ENCODE data around the gene USH2A. TPM values are rescaled to one million over a fixed set of nuclear protein-coding genes. Genes with fewer than 3 reads are reported as not detected.

USH2A gene
- total RNA-seq, 6 donors from 2014 or later = under 0.01 to 0.11 TPM; not detected in 4

GRCh38 chr1:215772151-215772550, 651.1 kb downstream of the USH2A start:
- no peaks in the 10 kb centered on the region for H3K27me3 ChIP-seq
- TF ChIP-seq CTCF (IDR thresholded peaks at IDR 0.05) (no peak), POLR2AphosphoS5 (IDR thresholded peaks at IDR 0.05) (no peak), EP300 (IDR thresholded peaks at IDR 0.05) (no peak), POLR2A (IDR thresholded peaks at IDR 0.05) (no peak)
- H3K4me3 ChIP-seq = no peak overlapping the region
- no peaks in the 10 kb centered on the region for H3K9me3 ChIP-seq
- 47 to 63% methylated on average over 1 of the region's 1 CpG for WGBS, 2 donors
- H3K36me3 ChIP-seq = no peaks in the 10 kb centered on the region
- H3K27ac ChIP-seq = no peak overlapping the region
- ATAC-seq (ENCODE audit: low FRiP score in 2 of 2) (no peak), DNase-seq (no peak)
- H3K4me1 ChIP-seq = no peaks in the 10 kb centered on the region

- TF ChIP-seq POLR2A (IDR thresholded peaks at IDR 0.05) (no peak), POLR2AphosphoS5 (IDR thresholded peaks at IDR 0.05) (no peak), CTCF (IDR thresholded peaks at IDR 0.05) (no peak), EP300 (IDR thresholded peaks at IDR 0.05) (no peak)
- ATAC-seq (ENCODE audit: low FRiP score in 2 of 2) (no peak), DNase-seq (no peak)
- WGBS, 2 donors = 85 to 87% methylated on average over 4 of the region's 4 CpGs
- no peak overlapping the region for H3K4me3 ChIP-seq
- H3K27me3 ChIP-seq = no peaks in the 10 kb centered on the region
- H3K27ac ChIP-seq = no peak overlapping the region
- H3K9me3 ChIP-seq = no peaks in the 10 kb centered on the region
- no peaks in the 10 kb centered on the region for H3K36me3 ChIP-seq
- H3K4me1 ChIP-seq = no peaks in the 10 kb centered on the region
Observed at GRCh38 chr1:215768303-215768702, 654.9 kb downstream of the USH2A start.

GRCh38 chr1:215767761-215768160, 655.5 kb downstream of the USH2A start:
- H3K9me3 ChIP-seq = no peaks in the 10 kb centered on the region
- H3K4me1 ChIP-seq = no peaks in the 10 kb centered on the region
- H3K27ac ChIP-seq = no peak overlapping the region
- no peak for TF ChIP-seq EP300 (IDR thresholded peaks at IDR 0.05)
- no peak for TF ChIP-seq POLR2A (IDR thresholded peaks at IDR 0.05)
- no peak for TF ChIP-seq CTCF (IDR thresholded peaks at IDR 0.05)
- TF ChIP-seq POLR2AphosphoS5 (IDR thresholded peaks at IDR 0.05) = no peak
- no peak for DNase-seq
- no peak for ATAC-seq (ENCODE audit: low FRiP score in 2 of 2)
- 61 to 87% methylated on average over 2 of the region's 2 CpGs for WGBS, 2 donors
- H3K27me3 ChIP-seq = no peaks in the 10 kb centered on the region
- H3K4me3 ChIP-seq = no peak overlapping the region
- no peaks in the 10 kb centered on the region for H3K36me3 ChIP-seq

- Histone ChIP-seq H3K27ac (no peak overlapping the region), H3K27me3 (no peaks in the 10 kb centered on the region), H3K36me3 (no peaks in the 10 kb centered on the region), H3K9me3 (no peaks in the 10 kb centered on the region), H3K4me1 (no peaks in the 10 kb centered on the region), H3K4me3 (no peak overlapping the region)
- ATAC-seq (ENCODE audit: low FRiP score in 2 of 2) = no peak
- DNase-seq = no peak
- WGBS, 2 donors = 62 to 64% methylated on average over 1 of the region's 1 CpG
- no peak for TF ChIP-seq CTCF (IDR thresholded peaks at IDR 0.05)
Observed at GRCh38 chr1:215766521-215766920, 656.7 kb downstream of the USH2A start.

GRCh38 chr1:215765833-215766232, 657.4 kb downstream of the USH2A start:
- TF ChIP-seq POLR2A (IDR thresholded peaks at IDR 0.05) = no peak
- no peak for TF ChIP-seq POLR2AphosphoS5 (IDR thresholded peaks at IDR 0.05)
- no peak for TF ChIP-seq CTCF (IDR thresholded peaks at IDR 0.05)
- TF ChIP-seq EP300 (IDR thresholded peaks at IDR 0.05) = no peak
- H3K36me3 ChIP-seq = no peaks in the 10 kb centered on the region
- DNase-seq = no peak
- no peaks in the 10 kb centered on the region for H3K4me1 ChIP-seq
- no peak overlapping the region for H3K4me3 ChIP-seq
- 74 to 94% methylated on average over 1 of the region's 1 CpG for WGBS, 2 donors
- no peak overlapping the region for H3K27ac ChIP-seq
- no peaks in the 10 kb centered on the region for H3K27me3 ChIP-seq
- no peak for ATAC-seq (ENCODE audit: low FRiP score in 2 of 2)
- no peaks in the 10 kb centered on the region for H3K9me3 ChIP-seq
